Upper lobe of right lung (tissue), 1 donor: ENCODE data around the gene KRTAP5-8. TPM values are rescaled to one million over a fixed set of nuclear protein-coding genes. Genes with fewer than 3 reads are reported as not detected.

Experiments used
- ATAC-seq: fragments of 200-7000 bp; cut with Tn5 transposase; one replicate; pipeline ENCODE4 v1.9.1; 2020; ENCODE audit warnings: mild to moderate bottlenecking, moderate library complexity
- DNase-seq: peaks from one replicate; pipeline ENCODE4 v3.0.0-alpha.2; 2020
- H3K27ac ChIP-seq: fragments of 200-600 bp; one replicate; pipeline ENCODE4 v1.8.0; 2022
- H3K27me3 ChIP-seq: fragments of 200-600 bp; one replicate; pipeline ENCODE4 v1.8.0; 2022; ENCODE audit warnings: mild to moderate bottlenecking
- H3K36me3 ChIP-seq: fragments of 200-600 bp; one replicate; pipeline ENCODE4 v1.8.0; 2022
- H3K4me1 ChIP-seq: fragments of 200-600 bp; one replicate; pipeline ENCODE4 v1.8.0; 2022
- H3K4me3 ChIP-seq: fragments of 200-600 bp; one replicate; pipeline ENCODE4 v1.8.0; 2022; ENCODE audit warnings: mild to moderate bottlenecking
- H3K9me3 ChIP-seq: fragments of 200-600 bp; one replicate; pipeline ENCODE4 v1.8.0; 2022
- CTCF ChIP-seq: fragments of 200-600 bp; IDR thresholded peaks from one replicate; pipeline ENCODE4 v1.8.0; 2022; ENCODE audit warnings: antibody characterized with exemption
- intact Hi-C: fragments of 100-400 bp; cut with DNase I; formaldehyde crosslinking; loops from one replicate; pipeline ENCODE4 v1.11.0; 2022
- total RNA-seq: library from RNA; stranded (reverse); fragmentation: NEBNext Ultra II Directional; extraction: Animal tissue kit (Norgen Biotek cat#: 25700); gene quantifications from one replicate; pipeline ENCODE4 v1.2.1, GENCODE V29; 2021
- donor health status: DM: no; HTN: yes; CAD: no; lungs with severe emphysema.

The KRTAP5-8 gene
- total RNA-seq, 1 donor from 2014 or later: not detected

- DNase-seq: peak; percentile 45
- H3K27me3 ChIP-seq: no peaks in the 10 kb centered on the region
- TF ChIP-seq CTCF: no peak
- no peak overlapping the region for H3K27ac ChIP-seq
- H3K4me3 ChIP-seq: no peak overlapping the region
- H3K4me1 ChIP-seq: no peaks in the 10 kb centered on the region
- ATAC-seq: no peak
- peaks cover 36% of the 10 kb centered on the region for H3K36me3 ChIP-seq
- no peaks in the 10 kb centered on the region for H3K9me3 ChIP-seq
- intact Hi-C loops: no loop called here
Observed at GRCh38 chr11:71502871-71503435, 34.9 kb upstream of the KRTAP5-8 start.

- Histone ChIP-seq H3K36me3 (peaks cover 21% of the 10 kb centered on the region), H3K9me3 (peaks cover 7% of the 10 kb centered on the region), H3K27ac (no peak overlapping the region), H3K4me1 (no peaks in the 10 kb centered on the region), H3K27me3 (no peaks in the 10 kb centered on the region), H3K4me3 (no peak overlapping the region)
- intact Hi-C loops: no loop called here
- DNase-seq: peak; percentile 27
- ATAC-seq: no peak
- no peak for TF ChIP-seq CTCF
Observed at GRCh38 chr11:71504531-71504930, 33.3 kb upstream of the KRTAP5-8 start.

GRCh38 chr11:71505001-71505400 is 32.8 kb upstream of the KRTAP5-8 start:
- TF ChIP-seq CTCF: no peak
- intact Hi-C loops: no loop called here
- DNase-seq (no peak), ATAC-seq (no peak)
- H3K4me1 ChIP-seq: no peaks in the 10 kb centered on the region
- H3K36me3 ChIP-seq: peaks cover 16% of the 10 kb centered on the region
- H3K27ac ChIP-seq: no peak overlapping the region
- H3K9me3 ChIP-seq: peaks cover 7% of the 10 kb centered on the region
- H3K4me3 ChIP-seq: no peak overlapping the region
- H3K27me3 ChIP-seq: no peaks in the 10 kb centered on the region

GRCh38 chr11:71505781-71506180 is 32.0 kb upstream of the KRTAP5-8 start:
- no peak overlapping the region for H3K4me3 ChIP-seq
- no peaks in the 10 kb centered on the region for H3K4me1 ChIP-seq
- DNase-seq (peak; percentile 29), ATAC-seq (no peak)
- TF ChIP-seq CTCF: no peak
- no peaks in the 10 kb centered on the region for H3K27me3 ChIP-seq
- H3K27ac ChIP-seq: no peak overlapping the region
- intact Hi-C loops: no loop called here
- peaks cover 7% of the 10 kb centered on the region for H3K9me3 ChIP-seq
- H3K36me3 ChIP-seq: peaks cover 11% of the 10 kb centered on the region

DNA sequence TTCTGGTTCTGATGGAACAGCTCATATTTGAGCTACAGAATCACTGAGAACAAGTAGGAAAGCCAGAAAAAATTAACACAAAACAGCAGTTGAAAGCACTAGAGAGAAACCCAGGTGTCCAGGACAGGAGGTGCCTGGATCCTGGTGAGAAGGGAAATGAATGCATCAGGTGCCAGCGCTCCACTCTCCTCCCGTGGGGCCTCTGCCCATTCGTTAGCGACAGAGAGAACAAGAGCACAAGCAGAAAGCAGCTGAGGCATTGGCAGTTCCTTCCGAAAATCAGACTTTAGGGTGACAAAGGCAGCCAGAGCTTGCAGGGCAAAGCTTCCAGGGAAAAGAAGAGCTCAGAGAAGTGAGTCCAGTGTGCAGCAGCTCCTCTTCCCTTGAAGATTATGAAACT is 30.7 kb upstream of the KRTAP5-8 start:
- Histone ChIP-seq H3K4me1 (no peaks in the 10 kb centered on the region), H3K27ac (no peak overlapping the region), H3K9me3 (peaks cover 7% of the 10 kb centered on the region), H3K36me3 (no peaks in the 10 kb centered on the region), H3K4me3 (no peak overlapping the region), H3K27me3 (no peaks in the 10 kb centered on the region)
- TF ChIP-seq CTCF: no peak
- DNase-seq: peak; percentile 8
- no peak for ATAC-seq
- intact Hi-C loops: no loop called here
